Kidney (tissue), 14 donors: ENCODE results near the gene MACROD2. TPM values are rescaled to one million over a fixed set of nuclear protein-coding genes. Genes with fewer than 3 reads are reported as not detected.

Source experiments
- DNase-seq, 5 donors: peaks; one replicate each; pipeline ENCODE4 v3.0.0-alpha.2; 2013 to 2020
- FAIRE-seq: peaks from 2 replicates; lab custom pipeline; 2012; peaks lifted over from hg19 to GRCh38; lab: Jason Lieb, UNC
- H3K27ac ChIP-seq, 2 donors: one replicate each; pipeline ENCODE4 v1.7.0; 2013; ENCODE audit warnings: low read depth in 2 of 2, low read length in 2 of 2, inconsistent platforms in 1 of 2
- H3K27me3 ChIP-seq: one replicate; pipeline ENCODE4 v1.7.1; 2013; ENCODE audit warnings: low read length, inconsistent platforms; ENCODE audit not compliant: control insufficient read depth, insufficient read depth
- H3K36me3 ChIP-seq, 3 donors: one replicate each; pipeline versions ENCODE4 v1.7.0 to v1.7.1; 2013; ENCODE audit warnings: low read length in 3 of 3, control low read depth in 1 of 3, inconsistent platforms in 1 of 3; ENCODE audit not compliant: insufficient read depth in 3 of 3, control insufficient read depth in 2 of 3
- H3K4me1 ChIP-seq, 3 donors: one replicate each; pipeline versions ENCODE4 v1.7.0 to v1.7.1; 2013; ENCODE audit warnings: low read length in 3 of 3, inconsistent platforms in 1 of 3, low read depth in 1 of 3; ENCODE audit not compliant: control insufficient read depth in 2 of 3, insufficient read depth in 2 of 3
- H3K4me3 ChIP-seq, 3 donors: one replicate each; pipeline versions ENCODE4 v1.7.0 to v1.8.1; 2013; ENCODE audit warnings: low read length in 3 of 3, control low read depth in 1 of 3, inconsistent platforms in 1 of 3
- H3K9ac ChIP-seq, 3 donors: one replicate each; pipeline versions ENCODE4 v1.7.0 to v1.7.1; 2013; ENCODE audit warnings: low read length in 3 of 3, control low read depth in 1 of 3, inconsistent platforms in 1 of 3
- H3K9me3 ChIP-seq, 3 donors: one replicate each; pipeline versions ENCODE4 v1.7.0 to v1.7.1; 2013; ENCODE audit warnings: low read length in 3 of 3, control low read depth in 1 of 3, inconsistent platforms in 1 of 3; ENCODE audit not compliant: control insufficient read depth in 2 of 3, insufficient read depth in 1 of 3
- CTCF ChIP-seq: IDR thresholded peaks from 3 replicates; pipeline ENCODE4 v1.5.1; 2012; ENCODE audit warnings: mild to moderate bottlenecking, moderate library complexity, borderline replicate concordance; ENCODE audit not compliant: insufficient read depth; ENCODE audit errors: extremely low read depth
- intact Hi-C: fragments of 100-400 bp; cut with DNase I; formaldehyde crosslinking; loops from one replicate; pipeline ENCODE4 v1.11.1; 2022
- polyA plus RNA-seq: library from polyadenylated mRNA; stranded (reverse); fragments of 350-450 nt; fragmentation: Illumina TruSeq; extraction: RNeasy Lipid Tissue Mini Kit (QIAGEN cat#74804); gene quantifications from one replicate; pipeline ENCODE4 v1.2.3, GENCODE V29; 2014; ENCODE audit warnings: low read depth, low replicate concordance; ENCODE audit not compliant: insufficient read depth
- total RNA-seq: library from RNA; stranded (reverse); fragmentation: NEBNext Ultra II Directional; extraction: Animal tissue kit (Norgen Biotek cat#: 25700); gene quantifications from one replicate; pipeline ENCODE4 v1.2.1, GENCODE V29; 2021
- donor health status: control.
- donor health status: control.
- donor health status: control.
- donor health status: control.
- donor health status: control.
- donor health status: DM: yes; HTN: yes; CAD: no.
- donor health status: Normal renal cell carcinoma (clear cell type).

The MACROD2 gene
- total and polyA plus RNA-seq, 2 donors from 2014 or later = 3.0 to 10.0 TPM

- Histone ChIP-seq H3K36me3 (no peaks in the 10 kb centered on the region), H3K9ac (no peak overlapping the region), H3K9me3 (no peaks in the 10 kb centered on the region), H3K27ac (no peak overlapping the region), H3K4me1 (no peaks in the 10 kb centered on the region), H3K4me3 (no peak overlapping the region), H3K27me3 (no peaks in the 10 kb centered on the region)
- no peak for TF ChIP-seq CTCF
- FAIRE-seq (no peak), DNase-seq (no peak)
- intact Hi-C loops = no loop called here
These were observed 536.5 kb downstream of the MACROD2 start for GRCh38 chr20:14531786-14532185.

- no peak for FAIRE-seq
- intact Hi-C loops = no loop called here
- Histone ChIP-seq H3K36me3 (no peaks in the 10 kb centered on the region), H3K9ac (no peak overlapping the region), H3K9me3 (no peaks in the 10 kb centered on the region), H3K4me3 (no peak overlapping the region), H3K27me3 (no peaks in the 10 kb centered on the region), H3K27ac (no peak overlapping the region), H3K4me1 (no peaks in the 10 kb centered on the region)
- no peak for TF ChIP-seq CTCF
- no peak for DNase-seq
These were observed 541.4 kb downstream of the MACROD2 start for GRCh38 chr20:14536738-14537137.

- Histone ChIP-seq H3K4me1 (no peaks in the 10 kb centered on the region), H3K27me3 (no peaks in the 10 kb centered on the region), H3K27ac (no peak overlapping the region), H3K36me3 (no peaks in the 10 kb centered on the region), H3K9ac (no peak overlapping the region), H3K4me3 (no peak overlapping the region), H3K9me3 (no peaks in the 10 kb centered on the region)
- FAIRE-seq = no peak
- intact Hi-C loops = no loop called here
- TF ChIP-seq CTCF = no peak
- DNase-seq = no peak
These were observed 543.1 kb downstream of the MACROD2 start for GRCh38 chr20:14538433-14538832.

- Histone ChIP-seq H3K36me3 (no peaks in the 10 kb centered on the region), H3K27ac (no peak overlapping the region), H3K9ac (no peak overlapping the region), H3K4me3 (no peak overlapping the region), H3K9me3 (no peaks in the 10 kb centered on the region), H3K27me3 (no peaks in the 10 kb centered on the region), H3K4me1 (no peaks in the 10 kb centered on the region)
- DNase-seq (no peak), FAIRE-seq (no peak)
- no peak for TF ChIP-seq CTCF
- intact Hi-C loops = no loop called here
These were observed 547.7 kb downstream of the MACROD2 start for GRCh38 chr20:14543040-14543439.
